Esophagus muscularis mucosa (tissue), 4 donors: ENCODE results near the gene AGT.

ENCODE experiments used
- EP300 ChIP-seq: sonication (generic); formaldehyde crosslinking; IDR thresholded peaks from one replicate; pipeline ENCODE4 v1.6.1; 2017; ENCODE audit warnings: antibody characterized with exemption
- POLR2A ChIP-seq: fragments of 450-650 bp; IDR thresholded peaks from one replicate; pipeline ENCODE4 v1.6.1; 2017; ENCODE audit warnings: antibody characterized with exemption, moderate library complexity, mild to moderate bottlenecking, low read depth
- POLR2AphosphoS5 ChIP-seq, 2 donors: sonication (generic); formaldehyde crosslinking; IDR thresholded peaks; one replicate each; pipeline ENCODE4 v1.6.1; 2017; ENCODE audit warnings: antibody characterized with exemption in 2 of 2
- TF ChIP-seq, protein P1 (sequence below), 3 experiments: fragments of 200-600 bp in 2 of 3; fragments of 450-650 bp in 1 of 3; sonication (generic) in 2 of 3; IDR thresholded peaks; one replicate each; pipeline ENCODE4 v1.5.1; 2017 to 2019; ENCODE audit warnings: antibody characterized with exemption in 3 of 3, mild to moderate bottlenecking in 2 of 3, moderate library complexity in 1 of 3

DNA sequence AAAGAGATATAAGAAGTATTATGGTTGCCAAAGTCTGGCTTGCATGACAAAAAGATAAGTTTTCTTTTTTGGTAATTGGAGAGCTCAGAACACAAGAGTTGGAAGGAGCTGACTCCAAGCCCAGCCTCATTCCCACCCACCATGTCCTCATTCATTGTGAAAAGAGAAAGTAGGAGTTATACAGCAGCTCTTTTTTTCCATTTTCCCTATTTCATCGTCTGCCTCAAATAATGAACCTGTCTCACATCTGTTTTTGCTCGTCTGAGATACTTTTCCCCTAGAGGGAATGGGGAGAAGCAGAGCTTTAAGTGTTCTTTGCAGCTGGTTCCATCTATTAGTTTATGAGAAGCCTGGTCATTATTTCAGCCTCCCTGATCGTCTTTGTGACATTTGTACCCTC, 34.7 kb downstream of the AGT start:
- TF ChIP-seq POLR2A (no peak), EP300 (no peak), POLR2AphosphoS5 (IDR thresholded peaks at IDR 0.05) (no peak)
- TF ChIP-seq, protein P1, sequence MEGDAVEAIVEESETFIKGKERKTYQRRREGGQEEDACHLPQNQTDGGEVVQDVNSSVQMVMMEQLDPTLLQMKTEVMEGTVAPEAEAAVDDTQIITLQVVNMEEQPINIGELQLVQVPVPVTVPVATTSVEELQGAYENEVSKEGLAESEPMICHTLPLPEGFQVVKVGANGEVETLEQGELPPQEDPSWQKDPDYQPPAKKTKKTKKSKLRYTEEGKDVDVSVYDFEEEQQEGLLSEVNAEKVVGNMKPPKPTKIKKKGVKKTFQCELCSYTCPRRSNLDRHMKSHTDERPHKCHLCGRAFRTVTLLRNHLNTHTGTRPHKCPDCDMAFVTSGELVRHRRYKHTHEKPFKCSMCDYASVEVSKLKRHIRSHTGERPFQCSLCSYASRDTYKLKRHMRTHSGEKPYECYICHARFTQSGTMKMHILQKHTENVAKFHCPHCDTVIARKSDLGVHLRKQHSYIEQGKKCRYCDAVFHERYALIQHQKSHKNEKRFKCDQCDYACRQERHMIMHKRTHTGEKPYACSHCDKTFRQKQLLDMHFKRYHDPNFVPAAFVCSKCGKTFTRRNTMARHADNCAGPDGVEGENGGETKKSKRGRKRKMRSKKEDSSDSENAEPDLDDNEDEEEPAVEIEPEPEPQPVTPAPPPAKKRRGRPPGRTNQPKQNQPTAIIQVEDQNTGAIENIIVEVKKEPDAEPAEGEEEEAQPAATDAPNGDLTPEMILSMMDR (IDR thresholded peaks at IDR 0.05) = no peak
